Measurements from ENCODE around the gene ZNF462.

ZNF462 gene

GRCh38 chr9:106864373-106865143 is 1.6 kb downstream of the ZNF462 start:
- no peak for DNase-seq (ENCODE audit: low read depth)

DNA sequence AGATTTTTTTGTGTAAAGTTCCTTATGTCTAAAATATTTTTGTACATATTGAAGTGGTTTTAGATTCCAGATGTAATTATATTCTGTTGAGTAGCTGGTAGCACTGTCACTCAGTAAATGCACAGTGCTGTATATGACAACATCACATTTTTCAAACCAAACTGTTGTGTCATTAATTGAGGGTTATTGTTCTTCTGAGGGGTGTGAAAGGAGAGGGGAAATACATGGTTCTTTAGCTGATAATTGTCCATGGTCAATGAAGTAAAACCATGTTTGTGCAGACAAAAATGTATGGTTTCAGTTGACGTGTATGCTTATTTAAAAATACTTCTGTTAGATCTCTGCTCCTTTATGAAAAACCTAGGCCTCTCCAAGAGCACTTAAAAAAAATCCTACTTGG is 3.3 kb downstream of the ZNF462 start:
- DNase-seq (ENCODE audit: low read depth), result no peak

GRCh38 chr9:106867286-106867685 is 4.3 kb downstream of the ZNF462 start:
- no peak for DNase-seq (ENCODE audit: low read depth)

GRCh38 chr9:106868087-106868486 is 5.1 kb downstream of the ZNF462 start:
- no peak for DNase-seq (ENCODE audit: low read depth)

- DNase-seq (ENCODE audit: low read depth), result no peak
These were observed 5.6 kb downstream of the ZNF462 start for GRCh38 chr9:106868565-106868964.

- DNase-seq (ENCODE audit: low read depth), result no peak
These were observed 6.1 kb downstream of the ZNF462 start for GRCh38 chr9:106869028-106869427.

DNA sequence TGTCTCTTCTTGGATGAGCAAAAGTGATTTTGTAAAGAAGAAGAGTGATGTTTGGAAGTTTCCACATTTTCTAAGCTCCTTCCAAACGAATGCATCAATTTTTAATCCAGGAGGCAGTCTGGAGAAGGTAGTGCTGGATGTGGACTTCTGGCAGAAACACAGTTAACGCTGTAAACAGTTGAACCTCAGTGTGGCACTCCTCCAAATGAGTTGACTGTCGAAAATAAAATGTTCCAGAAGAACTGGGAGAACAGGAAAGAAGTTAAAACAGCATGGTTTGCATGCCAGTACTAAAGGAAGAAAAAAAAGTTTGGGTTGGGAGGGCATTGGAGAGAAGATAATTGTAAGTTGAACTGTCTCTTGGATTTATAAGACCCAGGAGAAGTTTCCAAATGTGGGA is 6.5 kb downstream of the ZNF462 start:
- no peak for DNase-seq (ENCODE audit: low read depth)

- DNase-seq (ENCODE audit: low read depth), result no peak
These were observed 9.7 kb downstream of the ZNF462 start for GRCh38 chr9:106872641-106873040.

GRCh38 chr9:106874031-106874430 is 11.1 kb downstream of the ZNF462 start:
- no peak for DNase-seq (ENCODE audit: low read depth)

- no peak for DNase-seq (ENCODE audit: low read depth)
These were observed 11.7 kb downstream of the ZNF462 start for GRCh38 chr9:106874652-106875051.

GRCh38 chr9:106875529-106875928 is 12.6 kb downstream of the ZNF462 start:
- DNase-seq (ENCODE audit: low read depth), result no peak

GRCh38 chr9:106877345-106877744 is 14.4 kb downstream of the ZNF462 start:
- DNase-seq (ENCODE audit: low read depth), result no peak

DNA sequence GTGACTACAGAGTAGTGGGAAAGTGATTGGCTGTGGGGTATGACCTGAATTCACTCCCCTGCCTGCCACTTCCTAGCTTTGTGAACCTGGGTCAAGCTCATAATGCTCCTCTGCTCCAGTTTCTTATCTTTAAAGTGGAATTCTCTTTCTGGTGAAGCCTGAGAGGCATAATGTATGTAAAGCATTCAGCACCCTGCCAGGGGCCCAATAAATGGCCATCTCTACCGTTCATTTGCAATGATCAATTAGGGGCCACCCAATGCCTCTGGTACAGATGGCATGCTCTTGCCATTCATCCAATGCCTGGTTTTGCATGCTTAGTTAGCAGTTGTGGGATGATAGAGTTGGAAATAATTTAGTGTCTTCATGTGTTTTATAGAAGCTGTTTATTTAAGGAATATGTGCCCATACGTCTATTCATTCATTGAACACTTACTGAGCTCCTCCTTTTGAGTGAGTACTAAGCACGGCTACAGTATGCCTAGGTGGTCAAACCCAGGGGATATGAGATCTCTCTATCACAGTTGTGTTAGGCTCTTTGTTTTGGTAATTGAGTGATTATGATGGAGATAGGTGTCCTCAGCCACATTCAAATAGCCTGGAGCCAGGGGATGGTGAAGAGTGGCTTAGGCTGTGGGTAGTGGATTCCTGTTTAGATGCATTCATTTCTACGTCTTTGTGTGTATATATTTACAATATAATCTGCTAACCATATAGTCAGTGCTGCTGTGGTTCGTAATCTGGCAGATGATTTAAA is 15.3 kb downstream of the ZNF462 start:
- DNase-seq (ENCODE audit: low read depth), result no peak

DNA sequence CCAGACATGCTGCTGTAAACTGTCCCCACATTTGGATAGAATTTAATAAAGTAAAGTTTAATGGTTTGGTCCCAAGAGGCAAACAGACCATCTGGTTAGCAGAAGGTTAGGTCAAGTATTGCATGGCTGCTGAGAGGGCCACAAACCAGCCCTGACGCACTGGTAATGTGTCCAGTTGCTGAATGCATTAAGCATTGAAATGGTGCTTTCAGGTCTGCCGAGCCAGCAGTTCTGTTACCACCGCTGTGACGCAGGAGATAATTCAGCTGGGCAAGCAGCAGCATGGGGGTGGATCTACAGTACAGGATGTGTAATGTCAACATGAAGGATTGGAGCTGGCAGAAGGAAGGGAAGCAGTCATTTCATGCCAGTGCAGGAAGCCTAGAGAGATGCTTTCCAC is 16.0 kb downstream of the ZNF462 start:
- DNase-seq (ENCODE audit: low read depth), result no peak

GRCh38 chr9:106879439-106879882 is 16.5 kb downstream of the ZNF462 start:
- no peak for DNase-seq (ENCODE audit: low read depth)

- no peak for DNase-seq (ENCODE audit: low read depth)
These were observed 17.1 kb downstream of the ZNF462 start for GRCh38 chr9:106880081-106880480.

DNA sequence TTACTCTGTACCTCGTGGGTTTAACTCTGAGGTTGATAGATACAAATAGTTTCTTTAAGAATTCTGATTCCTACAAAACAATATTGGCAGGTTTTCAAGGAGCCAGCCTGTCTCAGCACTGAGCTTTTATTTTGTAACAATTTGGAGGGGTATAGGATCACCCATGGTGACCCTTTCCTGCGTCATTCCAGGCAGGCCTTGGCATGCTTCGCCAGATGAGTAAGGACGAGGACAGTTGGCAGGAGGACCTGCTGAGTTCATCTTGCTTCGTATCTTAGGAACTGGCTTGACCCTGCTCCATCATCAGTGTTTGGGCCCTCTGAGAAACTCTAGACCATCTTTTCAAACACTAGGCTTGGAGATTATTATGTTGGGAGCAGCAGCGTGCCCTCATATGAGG is 17.9 kb downstream of the ZNF462 start:
- no peak for DNase-seq (ENCODE audit: low read depth)

- DNase-seq (ENCODE audit: low read depth), result no peak
These were observed 20.1 kb downstream of the ZNF462 start for GRCh38 chr9:106883030-106883429.

GRCh38 chr9:106883626-106884190 is 20.7 kb downstream of the ZNF462 start:
- DNase-seq (ENCODE audit: low read depth), result no peak

- peak; percentile 75 for DNase-seq (ENCODE audit: low read depth)
These were observed 22.5 kb downstream of the ZNF462 start for GRCh38 chr9:106885451-106885850.

GRCh38 chr9:106886111-106887046 is 23.4 kb downstream of the ZNF462 start:
- DNase-seq (ENCODE audit: low read depth), result no peak

- DNase-seq (ENCODE audit: low read depth), result no peak
These were observed 24.1 kb downstream of the ZNF462 start for GRCh38 chr9:106887066-106887465.
